GM21390 (cell line): ENCODE results near the gene APOA1.
"Not testable (repeated sequence)": the region's sequence is repeated elsewhere in the genome, so short reads cannot be mapped to it uniquely, and the experiment has no call there.

Experiments
- ATAC-seq: cut with Tn5 transposase; IDR thresholded peaks from one replicate; pipeline ENCODE4 v1.9.1; 2021; ENCODE audit not compliant: unreplicated experiment

The APOA1 gene

DNA sequence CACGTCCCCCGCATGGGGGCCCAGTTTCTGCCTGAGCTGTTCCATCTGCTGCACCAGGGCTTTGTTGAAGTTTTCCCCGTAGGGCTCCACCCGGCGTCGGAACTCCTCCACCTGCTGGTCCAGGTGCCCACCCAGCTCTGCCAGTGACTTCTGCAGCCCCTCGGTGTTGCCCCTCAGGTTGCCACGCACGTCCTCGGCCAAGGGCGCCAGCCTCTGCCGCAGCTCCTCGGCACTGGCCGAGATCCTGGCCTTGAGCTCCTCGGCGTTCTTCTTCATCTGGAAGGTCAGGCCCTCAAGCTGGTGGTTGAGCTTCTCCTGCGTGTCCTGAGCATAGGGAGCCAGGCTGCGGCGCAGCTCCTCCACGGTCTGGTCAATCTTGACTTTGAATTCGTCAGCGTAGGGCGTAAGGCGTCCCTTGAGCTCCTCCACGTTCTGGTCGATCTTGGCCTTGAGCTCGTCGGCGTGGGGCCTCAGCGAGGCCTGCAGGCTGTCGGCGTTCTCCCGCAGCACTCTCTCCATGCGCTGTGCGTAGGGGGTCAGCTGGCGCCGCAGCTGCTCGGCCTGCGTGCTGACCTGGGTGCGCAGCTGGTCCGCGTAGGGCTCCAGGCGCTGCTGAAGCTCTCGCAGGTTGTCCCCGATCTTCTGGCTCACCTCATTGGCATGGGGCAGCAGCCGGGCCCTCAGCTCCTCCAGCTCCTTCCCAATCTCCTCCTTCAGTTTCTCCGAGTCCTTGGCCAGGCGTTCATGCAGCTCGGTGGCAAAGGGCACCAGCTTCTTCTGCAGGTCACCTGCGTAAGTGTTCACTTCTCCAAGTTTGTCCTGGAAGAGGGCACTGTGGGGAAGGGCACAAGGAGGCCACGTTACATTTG is 16.1 kb downstream of the APOA1 start:
- no peak for ATAC-seq

DNA sequence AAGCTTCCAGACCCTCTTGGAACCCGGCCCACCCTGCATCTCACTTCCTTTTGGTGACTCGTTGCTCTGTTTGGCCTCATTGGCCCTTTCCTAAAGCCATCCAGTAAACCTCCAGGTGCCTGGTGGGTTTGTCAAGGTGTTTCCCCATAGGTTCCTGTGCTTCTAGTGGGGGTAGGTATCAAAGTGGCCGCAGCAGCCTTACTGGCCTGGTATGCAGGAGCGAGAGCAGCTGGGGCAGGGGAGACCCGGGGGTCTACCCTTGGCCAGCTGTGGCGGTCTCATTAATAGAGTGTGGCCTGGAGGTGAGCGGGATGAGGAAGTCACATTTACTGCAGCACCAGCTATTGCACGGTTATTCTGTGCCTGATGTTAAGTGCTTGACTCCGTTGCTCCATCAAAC is 18.4 kb downstream of the APOA1 start:
- ATAC-seq = no peak

DNA sequence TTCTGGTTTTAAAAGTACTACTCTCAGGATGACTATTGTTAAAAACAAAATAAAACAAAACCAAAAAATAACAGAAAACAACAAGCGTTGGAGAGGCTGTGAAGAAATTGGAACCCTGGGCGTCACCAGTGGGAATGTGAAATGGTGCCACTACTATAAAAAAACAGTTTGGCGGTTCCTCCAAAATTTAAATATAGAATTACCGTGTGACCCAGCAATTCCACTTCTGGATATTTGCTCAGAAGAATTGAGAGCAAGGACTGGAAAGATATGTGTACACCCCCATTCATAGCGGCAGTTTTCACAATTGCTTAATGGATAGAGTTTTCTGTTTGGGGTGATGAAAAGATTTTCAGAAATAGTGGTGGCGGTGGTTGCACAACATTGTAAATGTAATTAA is 22.9 kb downstream of the APOA1 start:
- ATAC-seq = no peak

DNA sequence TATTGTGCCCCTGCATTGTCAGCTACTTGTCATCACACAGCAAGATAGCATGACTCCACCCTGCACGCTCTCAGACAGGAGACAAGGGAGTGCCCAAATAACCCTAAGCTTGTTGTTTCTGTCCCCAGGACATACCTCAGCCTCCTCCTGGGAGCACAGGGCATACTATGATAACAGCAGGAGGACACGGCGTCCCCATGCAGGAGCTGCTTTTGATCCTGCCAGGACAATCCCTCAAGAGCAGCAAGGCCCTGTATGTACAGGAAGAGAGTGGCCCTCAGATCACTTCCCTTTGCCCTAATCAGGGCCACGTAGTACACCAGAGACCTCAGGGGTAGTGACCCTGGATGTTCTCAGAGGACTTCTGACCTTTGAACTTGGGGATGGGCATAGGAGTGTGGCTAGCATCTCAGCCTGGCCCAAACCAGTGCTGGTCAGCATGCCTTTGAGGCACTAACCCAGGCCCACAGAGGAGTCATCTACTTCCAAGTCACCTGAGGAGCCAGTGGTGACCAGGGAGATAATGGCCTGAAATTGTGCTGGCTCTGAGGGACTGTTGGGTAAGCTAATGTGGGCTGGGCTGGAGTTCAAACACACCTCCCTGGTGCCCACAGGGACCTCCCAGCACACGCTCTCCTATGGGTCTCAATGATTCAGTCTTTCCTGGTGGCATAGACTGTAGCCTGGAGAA is 23.5 kb downstream of the APOA1 start:
- no peak for ATAC-seq

DNA sequence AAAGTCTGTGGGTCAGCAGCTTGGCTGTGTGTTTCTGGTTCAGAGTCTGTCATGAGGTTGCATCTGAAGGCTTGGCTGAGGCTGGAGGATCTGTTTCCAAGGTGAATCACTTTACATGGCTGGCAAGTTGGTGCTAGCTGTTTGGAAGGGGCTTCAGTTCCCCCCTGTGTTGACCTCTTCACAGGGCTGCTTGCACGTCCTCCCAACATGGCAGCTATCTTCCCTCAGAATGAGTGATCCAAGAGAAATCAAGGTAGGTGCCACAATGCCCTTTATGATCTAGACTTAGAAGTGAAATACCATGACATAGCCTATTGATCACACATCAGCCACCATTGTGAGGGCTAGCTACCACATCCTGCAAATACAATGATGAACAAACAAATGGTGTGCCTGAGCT is 24.3 kb downstream of the APOA1 start:
- ATAC-seq = no peak

DNA sequence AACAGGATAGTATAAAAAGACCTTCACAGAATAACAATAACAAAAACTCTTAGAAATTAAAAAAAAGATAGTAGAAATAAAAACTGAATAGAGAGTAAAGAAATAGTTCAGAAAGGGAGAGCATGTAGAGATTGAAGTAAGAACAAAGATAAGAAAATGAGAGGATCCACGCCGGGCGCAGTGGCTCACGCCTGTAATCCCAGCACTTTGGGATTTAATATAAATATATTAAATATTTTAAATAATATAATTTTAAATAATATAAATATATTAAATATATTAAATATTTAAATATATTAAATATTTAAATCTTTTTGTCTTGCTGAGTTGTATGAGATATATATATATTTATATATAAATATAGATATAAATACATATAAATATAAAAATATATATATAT is 25.3 kb downstream of the APOA1 start:
- no peak for ATAC-seq

DNA sequence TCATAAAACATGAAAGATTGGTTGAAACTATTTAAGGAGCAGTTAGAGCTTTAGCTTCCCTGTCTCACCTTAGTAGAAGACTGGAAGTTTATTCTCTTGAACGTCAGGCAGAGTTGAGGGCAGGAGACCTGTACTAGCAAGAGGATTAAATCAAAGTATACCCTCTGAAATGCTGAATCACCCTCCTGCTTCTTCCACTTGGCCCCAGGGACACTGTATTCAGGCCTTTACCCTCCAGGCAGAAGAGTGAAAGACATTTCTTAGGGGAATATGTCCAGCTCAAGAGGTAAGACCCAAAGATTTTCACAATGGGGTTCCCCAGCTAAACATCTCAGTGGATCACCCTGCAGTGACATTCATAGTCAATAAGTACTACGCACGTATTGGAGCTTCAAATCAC is 26.2 kb downstream of the APOA1 start:
- no peak for ATAC-seq

DNA sequence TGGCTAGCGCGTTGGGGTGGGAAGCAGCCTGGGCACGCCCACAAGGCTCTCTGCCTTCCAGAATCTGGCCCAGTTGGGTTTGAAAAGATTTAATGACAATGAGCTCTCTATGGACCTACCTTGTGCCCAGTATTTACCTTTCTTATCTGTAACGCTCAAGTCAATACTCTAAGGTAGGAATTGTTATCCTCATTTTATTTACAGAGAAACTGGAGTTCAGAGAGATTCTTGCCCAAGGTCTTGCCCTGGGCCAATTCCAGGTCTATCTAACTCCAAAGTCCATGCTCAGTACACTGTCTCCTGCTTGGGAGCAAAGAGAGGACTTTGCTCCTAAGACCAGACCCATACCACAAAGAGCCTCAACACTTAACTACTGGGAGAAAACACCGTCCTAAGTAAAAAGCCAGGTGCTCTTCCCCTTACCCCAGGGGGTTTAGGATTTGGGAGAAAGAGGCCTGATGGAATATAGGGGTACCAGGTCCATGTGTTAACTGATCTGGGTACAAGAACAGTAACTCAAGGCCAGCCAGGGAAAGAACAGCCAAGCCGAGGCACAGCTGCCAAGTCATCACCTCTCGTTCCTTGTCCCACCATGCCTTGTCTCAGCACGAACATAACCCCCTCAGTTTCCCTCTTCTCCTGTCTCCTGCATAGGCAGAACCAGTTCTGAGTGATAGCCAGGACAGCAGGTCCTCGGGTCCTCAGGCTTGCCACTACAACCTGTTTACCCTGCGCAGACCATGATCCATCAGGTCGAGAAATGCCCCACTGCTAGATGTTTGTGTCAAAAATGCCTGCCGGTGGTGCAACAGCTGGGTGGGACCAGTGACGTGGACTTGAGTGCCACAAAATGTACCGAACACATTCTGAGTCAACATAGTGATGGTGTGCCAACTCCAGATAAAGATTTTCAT is 28.9 kb downstream of the APOA1 start:
- no peak for ATAC-seq

DNA sequence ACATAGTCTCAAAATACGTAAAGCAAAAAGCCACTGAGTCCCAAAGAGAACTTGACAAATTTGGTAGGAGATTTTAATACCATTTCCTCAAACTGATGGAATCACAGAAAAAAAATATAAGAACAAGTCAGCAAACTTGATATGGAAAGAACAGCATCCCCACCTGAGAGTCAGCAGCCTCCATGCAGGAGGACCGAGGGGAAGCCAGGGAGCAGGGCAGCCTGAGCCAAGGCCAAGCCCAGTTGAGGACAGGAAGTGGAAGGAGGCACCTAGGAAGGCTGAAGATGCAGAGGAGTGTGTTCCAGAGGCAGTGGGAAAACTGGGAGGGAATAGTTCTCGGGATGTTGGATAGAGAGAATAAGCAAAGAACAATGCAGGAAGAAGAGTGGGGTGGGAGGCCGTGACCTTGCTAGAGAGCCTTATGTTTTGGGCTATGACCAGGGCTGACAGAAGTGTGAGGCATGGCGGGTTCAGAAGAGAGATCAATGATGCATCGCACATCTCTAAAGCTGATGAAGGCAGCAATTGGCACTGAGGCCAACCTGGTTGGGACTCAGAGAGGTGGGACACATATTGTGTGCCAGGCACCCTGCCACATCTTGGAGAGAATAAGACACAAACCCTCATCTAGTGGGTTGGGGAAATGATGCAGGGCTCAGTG is 29.7 kb downstream of the APOA1 start:
- ATAC-seq = no peak

DNA sequence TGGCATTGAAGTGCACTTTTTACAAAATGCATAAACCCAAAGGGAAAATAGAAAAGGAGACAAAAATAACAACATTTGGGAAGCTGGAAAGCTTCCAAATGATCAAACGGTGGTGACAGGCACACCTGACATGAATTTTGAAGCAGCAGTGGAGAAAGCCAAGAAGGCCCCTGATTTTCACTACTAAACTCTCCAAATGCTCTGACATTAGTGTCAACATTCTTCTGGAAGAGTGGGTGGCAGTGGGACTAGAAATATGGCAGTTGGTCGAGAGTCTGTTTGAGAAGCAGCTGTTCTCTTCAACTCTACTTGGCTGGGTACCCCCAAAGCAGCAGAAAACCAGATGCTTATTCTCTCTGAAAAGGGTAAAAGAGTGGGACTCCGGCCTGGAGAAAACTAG is 33.4 kb downstream of the APOA1 start:
- no peak for ATAC-seq

DNA sequence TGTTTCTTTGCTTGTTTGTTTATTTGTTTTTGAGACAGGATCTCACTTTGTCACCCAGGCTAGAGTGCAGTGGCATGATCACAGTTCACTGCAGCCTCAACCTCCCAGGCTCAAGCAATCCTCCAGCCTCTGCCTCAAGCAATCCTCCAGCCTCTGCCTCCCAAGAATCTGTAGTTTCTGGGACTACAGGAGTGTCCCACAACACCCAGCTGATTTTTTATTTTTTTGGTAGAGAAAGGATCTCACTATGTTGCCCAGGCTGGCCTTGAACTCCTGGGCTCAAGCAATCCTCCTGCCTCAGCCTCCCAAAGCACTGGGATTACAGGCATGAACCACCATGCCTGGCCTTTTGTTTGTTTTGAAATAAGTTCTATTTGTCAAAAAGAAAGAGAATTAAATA is 35.8 kb downstream of the APOA1 start:
- ATAC-seq = not testable (repeated sequence)

DNA sequence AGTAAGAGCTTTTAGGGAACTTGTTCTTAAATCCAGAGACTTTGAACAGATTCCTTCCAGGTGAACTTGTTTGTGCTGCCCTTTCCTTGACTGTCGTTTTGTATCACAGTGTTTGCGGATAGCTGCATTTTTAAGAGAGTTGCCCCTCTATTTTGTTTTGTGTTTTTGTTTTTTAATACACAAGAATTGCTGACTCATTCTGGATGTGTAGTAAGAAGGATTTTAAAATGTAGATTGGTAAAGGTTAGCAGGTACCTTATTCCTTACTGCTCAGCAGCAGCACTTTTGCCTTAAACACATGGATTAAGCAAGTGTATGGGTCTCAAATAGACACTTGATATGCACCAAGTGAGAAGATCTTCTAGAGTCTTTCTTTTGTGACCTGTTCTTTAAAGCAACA is 36.8 kb downstream of the APOA1 start:
- no peak for ATAC-seq

DNA sequence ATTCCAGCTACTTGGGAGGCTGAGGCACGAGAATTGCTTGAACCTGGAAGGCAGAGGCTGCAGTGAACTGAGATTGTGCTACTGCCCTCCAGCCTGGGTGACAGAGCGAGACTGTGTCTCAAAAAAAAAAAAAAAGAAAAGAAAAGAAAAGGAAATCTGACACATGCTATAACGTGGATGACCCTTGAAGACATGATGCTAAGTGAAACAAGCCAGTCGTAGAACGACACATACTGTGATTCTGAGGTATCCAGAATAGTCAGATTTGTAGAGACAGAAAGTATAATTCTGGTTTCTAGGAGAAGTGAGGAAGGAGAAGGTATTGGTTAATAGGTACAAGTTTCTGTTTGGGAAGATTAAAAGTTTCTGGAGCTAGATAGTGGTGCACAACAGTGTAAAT is 39.1 kb downstream of the APOA1 start:
- ATAC-seq = no peak

DNA sequence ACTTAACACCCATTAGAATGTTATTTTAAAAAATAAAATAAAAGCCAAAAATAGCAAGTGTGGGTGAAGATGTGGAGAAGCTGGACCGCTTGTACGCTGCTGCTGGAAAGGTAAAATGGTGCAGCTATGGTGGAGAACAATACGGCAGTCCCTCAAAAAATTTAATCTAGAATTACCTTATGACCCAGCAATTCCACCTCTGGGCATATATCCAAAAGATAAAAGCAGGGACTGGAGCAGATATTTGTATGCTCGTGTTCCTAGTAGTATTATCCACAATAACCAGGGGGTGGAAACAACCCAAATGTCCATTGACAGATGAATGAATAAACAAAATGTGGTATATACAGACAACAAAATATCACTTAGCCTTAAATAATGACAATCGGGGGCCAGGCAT is 39.6 kb downstream of the APOA1 start:
- no peak for ATAC-seq

DNA sequence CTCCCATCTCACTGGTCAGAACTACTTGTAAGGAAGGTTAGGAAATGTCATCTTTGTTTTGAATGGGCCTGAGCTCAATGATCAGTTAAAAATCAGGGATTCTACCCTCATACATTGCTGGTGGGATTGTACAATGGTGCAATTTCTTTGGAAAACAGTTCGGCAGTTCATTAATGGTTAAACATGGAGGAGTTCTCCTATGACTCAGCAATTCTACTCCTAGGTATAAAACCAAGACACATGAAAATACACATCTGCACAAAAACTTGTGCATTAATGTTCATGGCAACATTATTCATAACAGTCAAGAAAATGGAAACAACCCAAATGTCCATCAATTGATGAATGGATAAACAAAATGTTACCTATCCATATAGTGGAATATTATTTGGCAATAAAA is 40.9 kb downstream of the APOA1 start:
- no peak for ATAC-seq

DNA sequence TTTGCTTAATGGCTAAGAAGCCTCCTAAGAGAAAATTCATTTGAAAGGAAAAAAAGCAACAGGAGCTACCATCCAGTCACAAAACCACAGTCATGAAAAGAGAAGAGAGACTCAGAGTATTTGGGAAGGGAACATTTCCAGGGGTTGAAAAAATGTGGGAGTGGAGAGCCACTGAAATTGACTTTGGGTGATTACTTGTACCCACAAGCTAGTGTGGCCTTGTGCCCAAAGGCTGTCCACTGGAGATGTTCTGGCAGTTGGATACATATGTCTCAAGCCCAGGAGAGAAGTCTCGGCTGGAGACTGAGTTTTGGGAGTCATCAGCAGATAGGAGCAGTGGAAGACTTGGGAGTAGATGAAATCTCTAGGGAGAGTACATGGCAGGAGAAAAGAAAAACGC is 42.6 kb downstream of the APOA1 start:
- no peak for ATAC-seq

DNA sequence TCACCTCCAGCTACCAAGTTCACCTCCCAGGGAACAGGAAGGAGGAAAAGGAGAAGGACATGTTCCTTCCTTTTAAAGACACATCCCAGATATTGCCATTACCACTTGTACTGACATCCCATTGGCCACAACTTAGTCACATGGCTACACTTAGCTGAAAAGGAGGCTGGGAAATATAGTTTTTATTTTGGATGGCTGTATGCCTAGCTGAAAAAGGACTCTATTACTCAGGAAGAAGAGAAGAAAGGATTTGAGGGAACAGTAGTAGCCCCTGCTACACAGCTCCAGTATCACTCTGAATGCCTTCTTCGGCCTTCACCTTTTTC is 43.7 kb downstream of the APOA1 start:
- ATAC-seq = no peak

DNA sequence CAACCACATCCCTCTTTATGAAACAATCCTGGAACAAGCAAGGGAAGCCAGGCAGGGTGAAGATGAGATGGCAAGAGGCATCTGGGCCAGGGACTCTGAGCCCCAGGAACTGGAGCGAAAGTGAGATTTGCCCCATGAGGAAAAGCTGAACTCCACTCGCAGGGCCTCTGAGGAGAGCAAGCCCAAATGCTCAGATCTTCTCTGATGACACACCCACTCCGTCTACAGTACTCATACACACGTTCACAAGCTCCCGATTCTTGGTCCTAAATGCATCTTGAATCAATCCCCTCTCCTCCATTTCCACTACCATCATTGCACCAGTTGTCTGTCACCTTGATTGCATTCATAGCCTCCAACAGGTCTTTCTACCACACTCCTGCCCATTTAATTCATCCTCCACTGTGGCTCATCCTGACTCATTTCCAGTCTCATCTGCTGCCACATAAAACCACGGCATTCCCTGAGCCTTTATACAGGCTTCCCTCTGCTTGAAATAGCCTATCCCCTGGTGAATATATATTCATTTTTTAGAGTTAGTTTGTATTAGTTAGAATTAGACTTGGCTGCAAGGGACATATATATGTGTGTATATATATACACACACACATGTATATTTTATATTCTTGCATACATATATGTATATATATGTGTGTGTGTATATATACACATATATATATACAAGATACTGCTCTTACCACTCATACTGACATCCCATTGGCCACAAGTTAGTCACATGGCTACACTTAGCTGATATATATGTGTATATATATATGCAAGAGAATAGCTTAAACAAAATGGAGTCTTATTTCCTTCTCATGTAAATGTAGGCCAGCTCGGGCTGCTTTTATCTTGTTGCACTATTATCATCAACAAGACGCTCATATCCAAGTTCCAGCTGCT is 44.3 kb downstream of the APOA1 start:
- ATAC-seq = no peak

DNA sequence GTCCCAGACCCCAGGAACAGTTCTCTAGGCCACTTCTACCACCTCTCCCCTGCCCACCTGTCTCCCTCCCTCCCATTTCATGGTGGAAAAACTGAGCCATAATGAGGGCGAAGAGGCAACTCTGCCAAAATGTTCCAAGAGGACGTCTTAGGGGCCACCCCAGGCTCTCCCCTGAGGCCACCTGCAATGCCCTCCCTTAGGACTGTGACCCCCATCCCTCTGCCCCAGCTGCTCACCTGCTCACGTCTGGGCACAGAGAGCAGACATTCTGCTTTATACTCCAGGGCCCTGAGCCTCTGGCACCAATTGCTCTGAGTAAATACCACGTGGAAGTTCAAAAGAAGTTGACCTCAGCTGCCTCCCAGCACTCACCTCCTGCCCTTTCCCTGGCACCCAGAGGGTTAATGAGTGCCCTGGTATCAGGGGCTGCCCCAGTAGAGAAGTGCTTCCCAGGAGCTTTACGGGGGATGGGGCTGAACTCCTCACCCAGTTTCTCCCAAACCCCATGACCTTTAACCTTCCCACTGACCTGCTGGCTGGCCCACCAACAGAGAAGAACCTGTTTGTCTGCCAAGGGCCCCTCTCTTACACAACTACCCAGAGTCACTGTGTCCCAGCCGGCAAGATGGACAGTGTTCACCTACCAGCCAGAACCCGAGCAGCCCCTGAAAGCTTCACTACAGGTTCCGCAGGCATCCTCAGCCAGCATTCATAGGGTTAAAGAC is 45.1 kb downstream of the APOA1 start:
- ATAC-seq = no peak

DNA sequence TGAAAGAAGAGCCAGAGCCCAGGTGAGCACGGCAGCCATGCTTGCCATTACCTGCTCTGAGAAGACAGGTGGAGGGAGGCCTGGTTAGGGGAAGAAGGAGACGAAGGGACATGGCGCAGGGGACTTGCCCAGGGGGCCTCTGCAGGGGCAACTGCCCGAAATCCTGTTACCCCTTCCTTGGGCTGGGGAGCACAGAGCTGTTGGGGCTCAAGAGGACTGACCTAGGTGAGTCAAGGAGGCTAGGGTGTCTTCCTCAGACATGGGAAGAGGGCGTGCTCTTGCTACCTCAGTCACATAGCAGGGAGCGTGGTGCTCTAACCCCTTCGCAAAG is 45.6 kb downstream of the APOA1 start, which contains the start of gene APOA5:
Gene APOA5 (minus strand): TSS at position 67 of the 331 bp plus-strand sequence. CDS start 19 bp downstream, at position 48.
- ATAC-seq = no peak
